Measurements from ENCODE around the gene LRRC27. TPM values are rescaled to one million over a fixed set of nuclear protein-coding genes. Genes with fewer than 3 reads are reported as not detected.
A peak's percentile ranks its signal among the peaks of the same experiment; 100 is the strongest.

Gene LRRC27
- total and polyA plus RNA-seq, 7 donors: 1.4 to 15.5 (median 6.2) TPM

GRCh38 chr10:132392811-132393694 is 61.1 kb downstream of the LRRC27 start:
- intact Hi-C loops (cut with DNase I): loop anchor here (5.0 kb wide), 1 partner anchor 149 kb away; no protein-coding TSS in a partner anchor
- peaks cover 0 to 20% (median 18%) of the 10 kb centered on the region in 4 donors for H3K4me1 ChIP-seq
- H3K36me3 ChIP-seq: no peaks in the 10 kb centered on the region
- no peak overlapping the region for H3K27ac ChIP-seq
- H3K9me3 ChIP-seq: no peaks in the 10 kb centered on the region
- 84 to 86% methylated on average over 12 of the region's 12 CpGs for WGBS, 2 donors
- no peak overlapping the region for H3K4me3 ChIP-seq
- no peaks in the 10 kb centered on the region for H3K27me3 ChIP-seq
- peak; percentile 56 for DNase-seq
- no peak for TF ChIP-seq POLR2A (IDR thresholded peaks at IDR 0.05)
- no peak for TF ChIP-seq CTCF (IDR thresholded peaks at IDR 0.05)

- TF ChIP-seq EP300 (IDR thresholded peaks at IDR 0.05) (no peak), POLR2A (IDR thresholded peaks at IDR 0.05) (no peak)
- 83 to 85% methylated on average over 9 of the region's 9 CpGs for WGBS, 2 donors
- Histone ChIP-seq H3K9me3 (no peaks in the 10 kb centered on the region), H3K36me3 (no peaks in the 10 kb centered on the region), H3K4me3 (no peak overlapping the region), H3K27me3 (no peaks in the 10 kb centered on the region), H3K27ac (peak overlapping the region in 1 of 4 donors; percentile 98), H3K4me1 (peaks cover 0 to 26% (median 24%) of the 10 kb centered on the region in 4 donors)
- intact Hi-C loops (cut with DNase I): loop anchor here (5.0 kb wide), 1 partner anchor 149 kb away; no protein-coding TSS in a partner anchor
- peak; percentile 68 for DNase-seq
These were observed 61.7 kb downstream of the LRRC27 start for GRCh38 chr10:132393695-132394181.

- whole genome bisulfite sequencing, 2 donors: 83 to 89% methylated on average over 13 of the region's 13 CpGs
- Histone ChIP-seq H3K4me3 (no peak overlapping the region), H3K4me1 (peaks cover 0 to 31% (median 29%) of the 10 kb centered on the region in 4 donors), H3K36me3 (no peaks in the 10 kb centered on the region), H3K27ac (peak overlapping the region in 3 of 4 donors; percentile 94 to 99 (median 98)), H3K9me3 (no peaks in the 10 kb centered on the region), H3K27me3 (no peaks in the 10 kb centered on the region)
- TF ChIP-seq POLR2AphosphoS5 (IDR thresholded peaks at IDR 0.05): no peak
- TF ChIP-seq POLR2A (IDR thresholded peaks at IDR 0.05): no peak
- no peak for TF ChIP-seq CTCF (IDR thresholded peaks at IDR 0.05)
- TF ChIP-seq EP300 (IDR thresholded peaks at IDR 0.05): no peak
- DNase-seq: peak; percentile 69
- intact Hi-C loops (cut with DNase I): loop anchor here (5.0 kb wide), 1 partner anchor 148 kb away; no protein-coding TSS in a partner anchor
These were observed 62.3 kb downstream of the LRRC27 start for GRCh38 chr10:132394201-132394811.

GRCh38 chr10:132394936-132395703 is 63.1 kb downstream of the LRRC27 start:
- no peak for TF ChIP-seq POLR2A (IDR thresholded peaks at IDR 0.05)
- no peak for TF ChIP-seq EP300 (IDR thresholded peaks at IDR 0.05)
- no peak for TF ChIP-seq CTCF (IDR thresholded peaks at IDR 0.05)
- TF ChIP-seq POLR2AphosphoS5 (IDR thresholded peaks at IDR 0.05): no peak
- Histone ChIP-seq H3K36me3 (no peaks in the 10 kb centered on the region), H3K27ac (peak overlapping the region; percentile 91 to 99 (median 96)), H3K27me3 (no peaks in the 10 kb centered on the region), H3K9me3 (no peaks in the 10 kb centered on the region), H3K4me1 (peaks cover 0 to 37% (median 37%) of the 10 kb centered on the region in 4 donors), H3K4me3 (peak overlapping the region in 1 of 4 donors; percentile 83)
- 65 to 72% methylated on average over 12 of the region's 12 CpGs for WGBS, 2 donors
- intact Hi-C loops (cut with DNase I): loop anchor here (5.0 kb wide), 2 partner anchors 147 to 237 kb away; no protein-coding TSS in a partner anchor
- peak; percentile 75 for DNase-seq
